Central memory CD8-positive, alpha-beta T cell (primary cell): ENCODE results near the gene ANGPTL2.

ENCODE experiments used
- ATAC-seq: fragments of 150-1000 bp; cut with Tn5 transposase; replicated peaks from 2 replicates; pipeline ENCODE4 v1.10.0; 2022; ENCODE audit warnings: mild to moderate bottlenecking, moderate FRiP score, moderate number of reproducible peaks; ENCODE audit not compliant: poor library complexity, severe bottlenecking; ENCODE audit errors: extremely low read depth
- DNase-seq, 2 donors: peaks; one replicate each; pipeline ENCODE4 v3.0.0; 2021; ENCODE audit warnings: low spot score in 2 of 2
- H3K27ac Mint-ChIP-seq: one replicate; pipeline ENCODE4 v1.8.0; 2022; ENCODE audit warnings: low read depth, mild to moderate bottlenecking, moderate library complexity, mixed read lengths
- H3K27me3 Mint-ChIP-seq: one replicate; pipeline ENCODE4 v1.8.0; 2022; ENCODE audit warnings: mixed read lengths
- H3K36me3 Mint-ChIP-seq: one replicate; pipeline ENCODE4 v1.8.0; 2022; ENCODE audit warnings: mild to moderate bottlenecking, moderate library complexity, mixed read lengths; ENCODE audit not compliant: insufficient read depth
- H3K4me1 Mint-ChIP-seq: one replicate; pipeline ENCODE4 v1.8.0; 2022; ENCODE audit warnings: mixed read lengths
- H3K4me3 Mint-ChIP-seq: one replicate; pipeline ENCODE4 v1.8.0; 2022; ENCODE audit warnings: mild to moderate bottlenecking, moderate library complexity, mixed read lengths
- H3K9me3 Mint-ChIP-seq: one replicate; pipeline ENCODE4 v1.8.0; 2022; ENCODE audit warnings: mixed read lengths

The ANGPTL2 gene

GRCh38 chr9:127137640-127138360, 15.4 kb upstream of the ANGPTL2 start:
- Mint-ChIP-seq H3K9me3 (no peaks in the 10 kb centered on the region), H3K36me3 (no peaks in the 10 kb centered on the region), H3K27ac (peak overlapping the region; percentile 68), H3K4me1 (no peaks in the 10 kb centered on the region), H3K27me3 (no peaks in the 10 kb centered on the region), H3K4me3 (no peak overlapping the region)
- DNase-seq (no peak), ATAC-seq (no peak)

GRCh38 chr9:127136880-127137639, 14.6 kb upstream of the ANGPTL2 start:
- H3K36me3 Mint-ChIP-seq: no peaks in the 10 kb centered on the region
- no peaks in the 10 kb centered on the region for H3K9me3 Mint-ChIP-seq
- H3K27me3 Mint-ChIP-seq: no peaks in the 10 kb centered on the region
- no peak overlapping the region for H3K27ac Mint-ChIP-seq
- H3K4me3 Mint-ChIP-seq: no peak overlapping the region
- DNase-seq: no peak
- ATAC-seq: no peak
- no peaks in the 10 kb centered on the region for H3K4me1 Mint-ChIP-seq

- no peaks in the 10 kb centered on the region for H3K36me3 Mint-ChIP-seq
- H3K4me3 Mint-ChIP-seq: no peak overlapping the region
- H3K27me3 Mint-ChIP-seq: no peaks in the 10 kb centered on the region
- ATAC-seq (no peak), DNase-seq (no peak)
- no peaks in the 10 kb centered on the region for H3K9me3 Mint-ChIP-seq
- H3K4me1 Mint-ChIP-seq: no peaks in the 10 kb centered on the region
- H3K27ac Mint-ChIP-seq: no peak overlapping the region
These were observed 13.8 kb upstream of the ANGPTL2 start for GRCh38 chr9:127136081-127136879.

GRCh38 chr9:127135056-127135745, 12.8 kb upstream of the ANGPTL2 start:
- DNase-seq: no peak
- no peak for ATAC-seq
- Mint-ChIP-seq H3K4me3 (no peak overlapping the region), H3K4me1 (no peaks in the 10 kb centered on the region), H3K9me3 (no peaks in the 10 kb centered on the region), H3K27me3 (no peaks in the 10 kb centered on the region), H3K27ac (no peak overlapping the region), H3K36me3 (no peaks in the 10 kb centered on the region)

GRCh38 chr9:127133739-127134167, 11.3 kb upstream of the ANGPTL2 start:
- ATAC-seq: no peak
- H3K4me1 Mint-ChIP-seq: no peaks in the 10 kb centered on the region
- H3K27ac Mint-ChIP-seq: no peak overlapping the region

GRCh38 chr9:127132921-127133647, 10.6 kb upstream of the ANGPTL2 start:
- Mint-ChIP-seq H3K4me1 (no peaks in the 10 kb centered on the region), H3K27me3 (no peaks in the 10 kb centered on the region), H3K9me3 (no peaks in the 10 kb centered on the region), H3K4me3 (no peak overlapping the region), H3K36me3 (no peaks in the 10 kb centered on the region), H3K27ac (no peak overlapping the region)
- DNase-seq (no peak), ATAC-seq (no peak)

More at GRCh38 chr9:127133739-127134167, 11.3 kb upstream of the ANGPTL2 start:
- no peak overlapping the region for H3K4me3 Mint-ChIP-seq
- DNase-seq: no peak
- H3K9me3 Mint-ChIP-seq: no peaks in the 10 kb centered on the region
- no peaks in the 10 kb centered on the region for H3K27me3 Mint-ChIP-seq
- no peaks in the 10 kb centered on the region for H3K36me3 Mint-ChIP-seq

- Mint-ChIP-seq H3K4me1 (no peaks in the 10 kb centered on the region), H3K4me3 (no peak overlapping the region), H3K36me3 (no peaks in the 10 kb centered on the region), H3K27me3 (no peaks in the 10 kb centered on the region), H3K9me3 (no peaks in the 10 kb centered on the region), H3K27ac (no peak overlapping the region)
- DNase-seq: no peak
- ATAC-seq: no peak
These were observed 9.9 kb upstream of the ANGPTL2 start for GRCh38 chr9:127132375-127132774.

GRCh38 chr9:127131871-127132270, 9.4 kb upstream of the ANGPTL2 start:
- Mint-ChIP-seq H3K27me3 (no peaks in the 10 kb centered on the region), H3K4me1 (no peaks in the 10 kb centered on the region), H3K4me3 (no peak overlapping the region), H3K36me3 (no peaks in the 10 kb centered on the region), H3K9me3 (no peaks in the 10 kb centered on the region), H3K27ac (no peak overlapping the region)
- DNase-seq (no peak), ATAC-seq (no peak)

GRCh38 chr9:127130661-127131538, 8.5 kb upstream of the ANGPTL2 start:
- Mint-ChIP-seq H3K4me1 (no peaks in the 10 kb centered on the region), H3K27ac (no peak overlapping the region), H3K9me3 (no peaks in the 10 kb centered on the region), H3K36me3 (no peaks in the 10 kb centered on the region), H3K4me3 (no peak overlapping the region), H3K27me3 (no peaks in the 10 kb centered on the region)
- no peak for ATAC-seq
- DNase-seq: no peak

GRCh38 chr9:127130235-127130634, 7.8 kb upstream of the ANGPTL2 start:
- DNase-seq: no peak
- H3K4me1 Mint-ChIP-seq: no peaks in the 10 kb centered on the region

GRCh38 chr9:127129718-127130085, 7.3 kb upstream of the ANGPTL2 start:
- Mint-ChIP-seq H3K27ac (no peak overlapping the region), H3K36me3 (no peaks in the 10 kb centered on the region), H3K4me1 (no peaks in the 10 kb centered on the region), H3K4me3 (no peak overlapping the region), H3K9me3 (no peaks in the 10 kb centered on the region), H3K27me3 (no peaks in the 10 kb centered on the region)
- no peak for DNase-seq
- ATAC-seq: no peak

More at GRCh38 chr9:127130235-127130634, 7.8 kb upstream of the ANGPTL2 start:
- no peaks in the 10 kb centered on the region for H3K27me3 Mint-ChIP-seq
- ATAC-seq: no peak
- no peaks in the 10 kb centered on the region for H3K36me3 Mint-ChIP-seq
- no peak overlapping the region for H3K27ac Mint-ChIP-seq
- H3K4me3 Mint-ChIP-seq: no peak overlapping the region
- no peaks in the 10 kb centered on the region for H3K9me3 Mint-ChIP-seq
